Esophagus squamous epithelium (tissue), 4 donors: ENCODE measurements around the gene NUP50.

ENCODE experiments used
- POLR2A ChIP-seq, 4 donors: fragments of 450-650 bp; IDR thresholded peaks; one replicate each; pipeline ENCODE4 v1.6.1; 2017; ENCODE audit warnings: antibody characterized with exemption in 4 of 4, mild to moderate bottlenecking in 4 of 4, moderate library complexity in 3 of 4
- TF ChIP-seq, protein P1 (sequence below), 6 experiments: fragments of 450-650 bp in 4 of 6; fragments of 200-600 bp in 2 of 6; sonication (generic) in 2 of 6; IDR thresholded peaks; one replicate each; pipeline ENCODE4 v1.5.1; 2016 to 2019; ENCODE audit warnings: antibody characterized with exemption in 6 of 6, mild to moderate bottlenecking in 4 of 6, moderate library complexity in 4 of 6

DNA sequence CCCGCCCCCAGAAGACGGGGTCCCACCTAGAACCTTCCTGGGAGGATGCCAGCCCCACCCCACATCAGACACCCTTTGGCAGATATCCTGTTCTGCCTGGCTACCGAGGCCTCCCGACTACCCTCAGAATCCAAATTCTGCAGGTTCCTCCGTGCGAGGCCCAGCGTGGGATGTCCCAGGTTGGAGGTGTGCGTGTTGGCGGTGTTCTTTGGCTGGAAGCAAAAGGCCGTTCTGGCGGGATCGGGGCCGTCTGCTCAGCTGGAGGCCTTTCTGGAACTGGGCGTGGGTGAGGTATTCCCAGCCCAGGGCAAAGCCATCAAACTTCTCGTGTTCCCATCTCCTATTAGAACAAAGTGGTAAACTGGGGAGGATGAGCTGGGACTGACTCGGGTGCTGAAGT lies 32.6 kb downstream of the NUP50 start:
- TF ChIP-seq, protein P1, sequence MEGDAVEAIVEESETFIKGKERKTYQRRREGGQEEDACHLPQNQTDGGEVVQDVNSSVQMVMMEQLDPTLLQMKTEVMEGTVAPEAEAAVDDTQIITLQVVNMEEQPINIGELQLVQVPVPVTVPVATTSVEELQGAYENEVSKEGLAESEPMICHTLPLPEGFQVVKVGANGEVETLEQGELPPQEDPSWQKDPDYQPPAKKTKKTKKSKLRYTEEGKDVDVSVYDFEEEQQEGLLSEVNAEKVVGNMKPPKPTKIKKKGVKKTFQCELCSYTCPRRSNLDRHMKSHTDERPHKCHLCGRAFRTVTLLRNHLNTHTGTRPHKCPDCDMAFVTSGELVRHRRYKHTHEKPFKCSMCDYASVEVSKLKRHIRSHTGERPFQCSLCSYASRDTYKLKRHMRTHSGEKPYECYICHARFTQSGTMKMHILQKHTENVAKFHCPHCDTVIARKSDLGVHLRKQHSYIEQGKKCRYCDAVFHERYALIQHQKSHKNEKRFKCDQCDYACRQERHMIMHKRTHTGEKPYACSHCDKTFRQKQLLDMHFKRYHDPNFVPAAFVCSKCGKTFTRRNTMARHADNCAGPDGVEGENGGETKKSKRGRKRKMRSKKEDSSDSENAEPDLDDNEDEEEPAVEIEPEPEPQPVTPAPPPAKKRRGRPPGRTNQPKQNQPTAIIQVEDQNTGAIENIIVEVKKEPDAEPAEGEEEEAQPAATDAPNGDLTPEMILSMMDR (IDR thresholded peaks at IDR 0.05) = no peak
- no peak for TF ChIP-seq POLR2A (IDR thresholded peaks at IDR 0.05)
